HG02852 (cell line): ENCODE data around the gene DPP6.

Experiments used
- ATAC-seq: cut with Tn5 transposase; IDR thresholded peaks from one replicate; pipeline ENCODE4 v1.9.1; 2021; ENCODE audit warnings: mild to moderate bottlenecking, moderate library complexity; ENCODE audit not compliant: unreplicated experiment

Gene DPP6

DNA sequence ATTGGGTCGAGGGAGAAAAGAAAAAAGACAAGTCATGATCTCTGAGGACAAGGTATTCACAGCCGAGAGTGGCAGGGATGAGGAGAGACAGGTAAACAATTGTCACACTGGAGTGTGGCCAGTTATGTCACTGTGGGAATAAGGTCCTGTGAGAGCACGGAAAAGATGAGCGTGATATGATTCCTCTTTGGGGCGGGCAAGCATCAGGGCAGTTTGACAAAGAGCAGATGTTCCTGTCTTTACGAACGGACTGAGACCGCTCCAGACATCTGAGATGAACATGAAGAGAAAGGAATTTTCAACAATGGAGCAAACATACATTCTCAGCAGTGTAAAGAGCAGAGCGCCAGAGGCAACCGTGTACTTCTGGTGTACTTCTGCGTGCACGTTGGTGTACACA, 278.1 kb downstream of the DPP6 start:
- no peak for ATAC-seq

GRCh38 chr7:154332811-154333580, 280.8 kb downstream of the DPP6 start:
- ATAC-seq: no peak

GRCh38 chr7:154336295-154336694, 284.1 kb downstream of the DPP6 start:
- no peak for ATAC-seq

- no peak for ATAC-seq
Observed at GRCh38 chr7:154338701-154339506, 286.7 kb downstream of the DPP6 start.

GRCh38 chr7:154342971-154343633, 290.9 kb downstream of the DPP6 start:
- ATAC-seq: no peak

DNA sequence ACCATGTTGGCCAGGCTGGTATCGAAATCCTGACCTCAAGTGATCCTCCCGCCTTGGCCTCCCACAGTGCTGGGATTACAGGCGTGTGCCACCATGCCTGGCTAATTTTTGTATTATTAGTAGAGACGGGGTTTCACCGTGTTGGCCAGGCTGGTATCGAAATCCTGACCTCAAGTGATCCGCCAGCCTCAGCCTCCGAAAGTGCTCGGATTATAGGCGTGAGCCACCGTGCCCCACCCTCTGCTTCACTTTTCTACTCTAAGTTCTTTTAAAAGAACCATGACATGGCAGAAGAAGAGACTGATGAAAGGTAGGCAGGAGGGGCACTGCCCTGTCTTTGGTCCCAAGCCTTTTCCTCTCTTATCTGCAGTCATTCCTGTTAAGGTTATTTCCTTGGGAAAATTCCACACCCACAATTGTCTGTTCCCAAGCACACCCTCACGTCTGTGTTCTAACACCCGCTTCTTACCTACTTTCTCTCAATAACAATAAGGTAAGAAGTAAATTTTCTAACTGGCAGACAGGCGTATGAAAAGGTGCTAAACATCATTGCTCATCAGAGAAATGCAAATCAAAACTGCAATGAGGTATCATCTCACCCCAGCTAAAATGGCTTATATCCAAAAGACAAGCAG, 291.7 kb downstream of the DPP6 start:
- ATAC-seq: no peak

GRCh38 chr7:154345093-154345492, 292.9 kb downstream of the DPP6 start:
- ATAC-seq: no peak

- no peak for ATAC-seq
Observed at GRCh38 chr7:154347700-154348266, 295.6 kb downstream of the DPP6 start.

GRCh38 chr7:154350892-154351291, 298.7 kb downstream of the DPP6 start:
- no peak for ATAC-seq

DNA sequence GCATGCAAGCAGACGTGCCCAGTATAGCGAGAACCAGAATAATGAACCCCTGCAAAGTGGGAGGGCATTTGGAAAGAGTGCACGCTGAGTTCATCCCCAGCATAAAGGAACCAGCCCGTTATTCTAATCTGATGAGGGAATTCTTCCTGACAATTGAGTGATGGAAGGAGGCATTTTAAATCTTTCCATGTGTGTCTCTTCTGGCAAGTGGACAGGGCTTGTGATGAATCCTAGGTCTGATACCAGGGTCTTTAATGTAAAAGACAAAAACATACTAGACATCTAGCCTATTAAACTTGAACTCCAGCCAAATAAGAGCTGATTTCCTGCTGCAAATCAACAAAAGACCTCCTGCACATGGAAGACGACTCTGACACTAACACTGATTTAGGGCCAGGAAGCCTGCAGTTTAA, 301.2 kb downstream of the DPP6 start:
- no peak for ATAC-seq

DNA sequence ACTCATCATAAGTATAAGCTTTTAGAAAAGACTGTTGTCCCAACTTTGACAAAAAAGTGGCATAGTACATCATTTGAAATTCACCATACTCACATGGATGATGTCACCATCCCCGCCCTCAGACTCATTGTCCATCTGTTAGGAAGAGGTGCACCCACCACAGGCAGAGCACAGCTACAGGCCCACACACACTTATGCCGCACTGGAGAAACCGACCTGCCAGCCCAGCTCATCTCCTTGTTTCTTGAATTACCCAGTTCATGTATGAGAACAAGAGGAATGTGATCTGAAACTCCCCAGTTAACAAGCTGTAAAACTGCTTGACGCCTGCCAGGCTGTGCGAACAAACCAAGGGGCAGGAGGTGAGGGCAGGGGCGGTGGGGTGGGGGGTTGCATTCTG, 312.0 kb downstream of the DPP6 start:
- ATAC-seq: no peak

- ATAC-seq: no peak
Observed at GRCh38 chr7:154371424-154371823, 319.2 kb downstream of the DPP6 start.

DNA sequence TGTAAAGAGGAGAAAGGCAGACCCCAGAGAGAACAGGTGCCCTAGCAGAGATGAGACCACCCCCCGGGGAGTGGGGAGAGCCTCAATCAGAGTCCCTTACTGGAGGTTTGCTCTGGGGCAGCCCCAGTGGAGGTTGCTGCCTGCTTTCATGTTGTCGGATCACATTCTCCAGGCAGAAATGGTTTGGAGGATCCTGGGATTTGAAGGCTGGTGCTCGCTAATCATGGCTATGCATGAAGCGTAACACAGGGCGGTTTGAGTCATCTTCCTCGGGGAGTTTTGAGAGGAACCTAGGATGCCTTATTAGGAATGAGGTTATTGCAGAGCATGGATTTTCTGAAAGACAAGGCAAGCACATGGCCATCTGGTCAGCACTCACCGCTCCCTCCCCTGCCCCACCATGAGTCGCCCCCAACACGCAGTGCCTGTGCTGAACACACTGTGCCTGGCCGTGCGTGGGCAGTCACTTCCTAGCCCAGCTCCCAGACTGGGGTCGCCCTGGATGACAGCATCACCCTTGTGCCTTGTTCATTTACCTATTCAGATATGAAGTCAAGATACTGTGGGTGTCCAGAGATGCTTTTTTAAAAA, 319.9 kb downstream of the DPP6 start:
- ATAC-seq: no peak

GRCh38 chr7:154373956-154374355, 321.8 kb downstream of the DPP6 start:
- no peak for ATAC-seq

- no peak for ATAC-seq
Observed at GRCh38 chr7:154375956-154376355, 323.8 kb downstream of the DPP6 start.

DNA sequence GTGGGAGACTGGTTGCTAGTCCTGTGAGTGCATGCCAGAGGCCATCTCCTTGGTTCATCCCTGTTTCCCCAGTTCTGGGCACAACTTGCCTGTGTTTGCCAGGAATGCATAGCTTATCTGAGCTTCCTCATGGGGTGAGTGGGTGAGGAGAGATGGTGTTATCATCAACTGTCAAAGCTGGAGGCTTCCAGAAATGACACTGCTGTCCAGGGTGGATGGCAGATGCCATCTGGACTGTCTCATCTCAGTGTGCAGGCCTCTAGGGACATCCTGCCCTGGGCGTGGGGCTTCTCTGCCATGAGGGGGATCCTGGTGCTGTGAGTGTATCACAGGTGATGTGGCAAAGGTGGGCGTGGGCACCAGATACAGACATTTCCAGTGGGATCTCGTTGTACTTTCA, 328.6 kb downstream of the DPP6 start:
- no peak for ATAC-seq

DNA sequence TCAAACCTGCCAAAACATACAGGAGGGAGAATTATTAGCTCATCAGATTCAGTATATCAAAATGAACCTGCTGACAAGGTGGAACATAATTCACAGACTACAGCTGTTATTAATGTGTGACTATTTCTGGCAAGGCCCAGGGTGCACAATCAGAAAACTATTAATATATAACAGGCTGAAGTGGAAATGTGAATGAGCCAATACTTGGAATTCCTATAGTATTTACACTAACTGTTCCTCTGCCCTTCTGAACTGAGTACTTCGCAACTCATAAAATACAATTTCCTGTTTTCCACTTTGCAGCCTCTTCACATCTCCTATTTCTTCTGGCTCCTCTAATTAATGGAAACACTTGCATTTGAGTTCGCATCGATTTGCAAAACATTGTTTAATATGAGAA, 330.8 kb downstream of the DPP6 start:
- no peak for ATAC-seq

- no peak for ATAC-seq
Observed at GRCh38 chr7:154385214-154385613, 333.0 kb downstream of the DPP6 start.

GRCh38 chr7:154387252-154387651, 335.1 kb downstream of the DPP6 start:
- ATAC-seq: no peak

GRCh38 chr7:154388412-154388811, 336.2 kb downstream of the DPP6 start:
- ATAC-seq: no peak

DNA sequence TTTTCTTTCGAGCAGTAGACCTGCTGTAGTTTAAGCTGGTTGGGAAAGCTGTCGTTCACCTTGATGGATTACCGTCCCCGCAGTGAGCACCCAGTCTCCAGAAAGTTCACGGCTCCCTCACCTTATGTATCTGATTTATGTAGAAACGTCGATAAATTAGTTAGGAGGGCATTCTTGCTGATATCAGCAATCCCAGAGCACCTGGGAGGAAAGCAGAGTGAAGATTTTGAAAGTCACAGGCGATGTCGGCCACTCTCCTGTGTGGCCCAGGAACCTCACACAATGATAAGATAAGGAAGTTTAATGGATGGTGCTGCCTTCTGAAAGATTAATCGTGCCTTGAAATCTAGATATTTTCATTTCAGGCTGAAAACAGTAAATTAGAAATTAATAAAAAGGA, 336.8 kb downstream of the DPP6 start:
- no peak for ATAC-seq
